Gastroesophageal sphincter (tissue), 4 donors: ENCODE results near the gene PWWP2B. TPM values are rescaled to one million over a fixed set of nuclear protein-coding genes. Genes with fewer than 3 reads are reported as not detected.
"Not testable (repeated sequence)": the region's sequence is repeated elsewhere in the genome, so short reads cannot be mapped to it uniquely, and the experiment has no call there.

ENCODE experiments used
- ATAC-seq: fragments of 150-250 bp; one replicate; pipeline ENCODE4 v1.9.1; 2016; ENCODE audit warnings: mild to moderate bottlenecking, moderate library complexity
- H3K27ac ChIP-seq, 4 donors: fragments of 200-600 bp; sonication (generic) in 3 of 4; 1 replicate in 3 of 4; 2 replicates in 1 of 4; pipeline ENCODE4 v1.5.1; 2016 to 2019
- H3K27me3 ChIP-seq: fragments of 200-600 bp; sonication (generic); one replicate; pipeline ENCODE4 v1.5.1; 2019
- H3K36me3 ChIP-seq, 2 donors: fragments of 200-600 bp; sonication (generic); one replicate each; pipeline ENCODE4 v1.5.1; 2019; ENCODE audit warnings: control low read depth in 1 of 2
- H3K4me1 ChIP-seq, 3 donors: fragments of 200-600 bp; sonication (generic); 1 replicate in 2 of 3; 2 replicates in 1 of 3; pipeline ENCODE4 v1.5.1; 2016 to 2019; ENCODE audit warnings: control low read depth in 2 of 3
- H3K4me3 ChIP-seq, 2 donors: fragments of 200-600 bp; sonication (generic); one replicate each; pipeline ENCODE4 v1.5.1; 2019; ENCODE audit warnings: mild to moderate bottlenecking in 1 of 2, moderate library complexity in 1 of 2
- H3K9me3 ChIP-seq, 3 donors: fragments of 200-600 bp; sonication (generic); one replicate each; pipeline ENCODE4 v1.5.1; 2017 to 2019; ENCODE audit warnings: control low read depth in 2 of 3
- EP300 ChIP-seq: sonication (generic); formaldehyde crosslinking; IDR thresholded peaks from one replicate; pipeline ENCODE4 v1.6.1; 2017; ENCODE audit warnings: antibody characterized with exemption, mild to moderate bottlenecking
- POLR2A ChIP-seq, 2 donors: fragments of 450-650 bp; IDR thresholded peaks; one replicate each; pipeline ENCODE4 v1.6.1; 2017; ENCODE audit warnings: antibody characterized with exemption in 2 of 2, mild to moderate bottlenecking in 2 of 2, moderate library complexity in 1 of 2
- POLR2AphosphoS5 ChIP-seq: sonication (generic); formaldehyde crosslinking; IDR thresholded peaks from one replicate; pipeline ENCODE4 v1.6.1; 2017; ENCODE audit warnings: antibody characterized with exemption
- whole genome bisulfite sequencing, 2 donors: methylation state at CpG; one replicate each; pipeline ENCODE4 v1.1.5; 2018; ENCODE audit warnings: low coverage in 1 of 2; 5-methylcytosine and 5-hydroxymethylcytosine counted together
- total RNA-seq, 4 donors: library from RNA; depleted of rRNA; stranded (reverse); fragments of >200 nt; gene quantifications; one replicate each; pipeline ENCODE4 v1.1.0, GENCODE V29; 2016
- TF ChIP-seq, protein P1 (sequence below), 4 experiments: fragments of 200-600 bp in 2 of 4; fragments of 450-650 bp in 2 of 4; sonication (generic) in 1 of 4; IDR thresholded peaks; one replicate each; pipeline ENCODE4 v1.5.1; 2017 to 2019; ENCODE audit warnings: antibody characterized with exemption in 4 of 4, mild to moderate bottlenecking in 2 of 4, moderate library complexity in 2 of 4

Gene PWWP2B
- total RNA-seq, 4 donors from 2014 or later, result 11.3 to 17.1 (median 14.8) TPM

DNA sequence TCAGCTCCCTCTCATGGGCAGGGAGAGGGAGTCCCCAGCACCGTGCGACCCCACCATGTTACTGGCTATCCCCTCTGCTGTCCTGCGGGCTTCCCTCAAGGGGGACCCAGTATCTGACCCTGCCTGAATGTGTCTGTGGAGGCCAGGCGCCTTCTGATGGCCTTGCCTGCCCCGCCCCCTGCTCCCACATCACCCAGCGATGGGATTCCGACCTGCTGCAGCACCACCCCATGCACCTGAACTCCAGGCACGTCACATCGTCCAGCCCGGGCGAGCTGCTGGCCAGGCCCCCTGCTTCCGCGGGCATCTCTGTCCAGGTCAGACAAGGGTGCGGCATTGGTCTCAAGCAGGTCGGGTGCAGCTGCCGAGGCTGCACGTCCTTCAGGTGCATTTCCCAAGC lies 46.1 kb upstream of the PWWP2B start:
- ATAC-seq, result no peak
- TF ChIP-seq, protein P1, sequence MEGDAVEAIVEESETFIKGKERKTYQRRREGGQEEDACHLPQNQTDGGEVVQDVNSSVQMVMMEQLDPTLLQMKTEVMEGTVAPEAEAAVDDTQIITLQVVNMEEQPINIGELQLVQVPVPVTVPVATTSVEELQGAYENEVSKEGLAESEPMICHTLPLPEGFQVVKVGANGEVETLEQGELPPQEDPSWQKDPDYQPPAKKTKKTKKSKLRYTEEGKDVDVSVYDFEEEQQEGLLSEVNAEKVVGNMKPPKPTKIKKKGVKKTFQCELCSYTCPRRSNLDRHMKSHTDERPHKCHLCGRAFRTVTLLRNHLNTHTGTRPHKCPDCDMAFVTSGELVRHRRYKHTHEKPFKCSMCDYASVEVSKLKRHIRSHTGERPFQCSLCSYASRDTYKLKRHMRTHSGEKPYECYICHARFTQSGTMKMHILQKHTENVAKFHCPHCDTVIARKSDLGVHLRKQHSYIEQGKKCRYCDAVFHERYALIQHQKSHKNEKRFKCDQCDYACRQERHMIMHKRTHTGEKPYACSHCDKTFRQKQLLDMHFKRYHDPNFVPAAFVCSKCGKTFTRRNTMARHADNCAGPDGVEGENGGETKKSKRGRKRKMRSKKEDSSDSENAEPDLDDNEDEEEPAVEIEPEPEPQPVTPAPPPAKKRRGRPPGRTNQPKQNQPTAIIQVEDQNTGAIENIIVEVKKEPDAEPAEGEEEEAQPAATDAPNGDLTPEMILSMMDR (IDR thresholded peaks at IDR 0.05), result no peak
- TF ChIP-seq EP300 (no peak), POLR2AphosphoS5 (no peak), POLR2A (IDR thresholded peaks at IDR 0.05) (no peak)
- H3K27ac ChIP-seq, result no peak overlapping the region
- H3K36me3 ChIP-seq, result peaks cover 0 to 63% of the 10 kb centered on the region in 2 donors
- no peaks in the 10 kb centered on the region for H3K27me3 ChIP-seq
- H3K4me1 ChIP-seq, result no peaks in the 10 kb centered on the region
- 90 to 92% methylated on average over 2 to 9 of the region's 17 CpGs for WGBS, 2 donors
- H3K4me3 ChIP-seq, result no peak overlapping the region
- no peaks in the 10 kb centered on the region for H3K9me3 ChIP-seq

DNA sequence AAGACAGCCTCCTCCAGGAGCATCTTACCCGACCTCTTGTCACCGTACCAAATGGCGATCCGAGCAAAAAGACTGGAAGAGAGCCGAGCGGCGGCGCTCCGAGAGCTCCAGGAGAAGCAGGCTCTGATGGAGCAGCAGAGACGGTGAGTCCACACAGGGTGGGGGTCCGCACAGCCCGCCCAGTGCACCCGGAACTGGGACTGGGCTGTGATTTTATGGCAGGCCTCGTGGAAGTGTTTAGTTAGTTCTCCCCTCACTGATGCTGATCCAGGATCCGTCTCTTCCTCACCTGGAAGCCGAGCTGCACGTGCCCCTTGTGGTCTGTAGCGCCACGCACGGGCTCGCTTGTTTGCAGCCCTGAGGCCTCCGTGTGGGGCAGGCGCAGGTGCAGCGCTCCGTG lies 45.4 kb upstream of the PWWP2B start:
- H3K27me3 ChIP-seq, result no peaks in the 10 kb centered on the region
- H3K4me1 ChIP-seq, result no peaks in the 10 kb centered on the region
- no peaks in the 10 kb centered on the region for H3K9me3 ChIP-seq
- 72 to 100% methylated on average over 1 to 5 of the region's 25 CpGs for WGBS, 2 donors
- ATAC-seq, result no peak
- H3K4me3 ChIP-seq, result no peak overlapping the region
- peaks cover 0 to 61% of the 10 kb centered on the region in 2 donors for H3K36me3 ChIP-seq
- TF ChIP-seq POLR2A (IDR thresholded peaks at IDR 0.05), result no peak
- TF ChIP-seq EP300, result no peak
- TF ChIP-seq POLR2AphosphoS5, result no peak
- TF ChIP-seq, protein P1 (IDR thresholded peaks at IDR 0.05), result no peak
- no peak overlapping the region for H3K27ac ChIP-seq

GRCh38 chr10:132352462-132353308 lies 44.3 kb upstream of the PWWP2B start:
- H3K4me1 ChIP-seq, H3K9me3 ChIP-seq, H3K4me3 ChIP-seq, H3K27ac ChIP-seq, H3K27me3 ChIP-seq: not testable (repeated sequence)
- peak; percentile 63 for ATAC-seq
- peaks cover 0 to 55% of the 10 kb centered on the region in 2 donors for H3K36me3 ChIP-seq
- TF ChIP-seq, protein P1 (IDR thresholded peaks at IDR 0.05), result peak in 3 of 4 experiments; percentile 68 to 91 (median 75)
- 2 to 27% methylated on average over 7 to 10 of the region's 44 CpGs for WGBS, 2 donors

- H3K36me3 ChIP-seq, result peaks cover 0 to 44% of the 10 kb centered on the region in 2 donors
- H3K4me3 ChIP-seq, result no peak overlapping the region
- no peak for ATAC-seq
- H3K9me3 ChIP-seq, result no peaks in the 10 kb centered on the region
- TF ChIP-seq EP300 (no peak), POLR2A (IDR thresholded peaks at IDR 0.05) (no peak), POLR2AphosphoS5 (no peak)
- TF ChIP-seq, protein P1 (IDR thresholded peaks at IDR 0.05), result no peak
- WGBS, 2 donors, result 80 to 92% methylated on average over 1 to 4 of the region's 20 CpGs
- H3K27me3 ChIP-seq, result no peaks in the 10 kb centered on the region
- no peak overlapping the region for H3K27ac ChIP-seq
- no peaks in the 10 kb centered on the region for H3K4me1 ChIP-seq
These were observed 43.3 kb upstream of the PWWP2B start for GRCh38 chr10:132353456-132354355.
